ENCODE measurements around the gene SIPA1L3. TPM values are rescaled to one million over a fixed set of nuclear protein-coding genes. Genes with fewer than 3 reads are reported as not detected.
A peak's percentile ranks its signal among the peaks of the same experiment; 100 is the strongest.
"Not testable (repeated sequence)": the region's sequence is repeated elsewhere in the genome, so short reads cannot be mapped to it uniquely, and the experiment has no call there.

Gene SIPA1L3
- polyA plus RNA-seq, 3 donors from 2014 or later, result 0.29 to 4.1 (median 3.2) TPM

GRCh38 chr19:38071054-38071453 lies 164.0 kb downstream of the SIPA1L3 start:
- not testable (repeated sequence) for H3K9me3 Mint-ChIP-seq; H3K4me3 Mint-ChIP-seq; H3K4me1 Mint-ChIP-seq; H3K36me3 Mint-ChIP-seq; H3K27me3 Mint-ChIP-seq (ENCODE audit: low read depth in 3 of 3); DNase-seq
- H3K27ac Mint-ChIP-seq, result peak overlapping the region in 1 of 6 donors; percentile 25

DNA sequence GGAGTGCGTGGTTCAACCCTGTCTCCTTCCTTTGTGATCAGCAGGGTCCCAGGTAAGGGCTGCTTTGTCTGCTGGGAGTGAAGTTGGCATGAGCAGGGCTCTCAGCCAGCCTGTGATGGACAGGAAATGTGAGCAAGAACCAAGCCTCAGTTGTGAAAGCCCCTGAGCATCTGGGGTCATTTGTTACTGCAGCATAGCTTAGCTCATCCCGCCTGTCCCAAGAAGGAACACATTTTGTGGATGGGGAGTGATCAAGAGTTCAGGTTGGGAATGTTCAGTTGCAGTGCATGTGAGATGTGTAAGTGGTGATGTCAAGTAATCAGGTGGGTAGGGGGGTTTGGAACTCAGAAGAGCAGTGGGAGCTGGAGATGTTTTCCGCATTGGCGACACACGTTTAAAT lies 164.6 kb downstream of the SIPA1L3 start:
- Mint-ChIP-seq H3K4me3 (no peak overlapping the region), H3K27me3 (ENCODE audit: low read depth in 3 of 3) (peaks cover 0 to 1% (median 0%) of the 10 kb centered on the region in 3 donors), H3K4me1 (no peaks in the 10 kb centered on the region), H3K9me3 (no peaks in the 10 kb centered on the region), H3K36me3 (no peaks in the 10 kb centered on the region), H3K27ac (no peak overlapping the region)
- DNase-seq, result no peak

GRCh38 chr19:38072776-38073750 lies 166.1 kb downstream of the SIPA1L3 start:
- no peak overlapping the region for H3K27ac Mint-ChIP-seq
- DNase-seq, result no peak
- H3K9me3 Mint-ChIP-seq, result no peaks in the 10 kb centered on the region
- H3K36me3 Mint-ChIP-seq, result no peaks in the 10 kb centered on the region
- no peak overlapping the region for H3K4me3 Mint-ChIP-seq
- H3K4me1 Mint-ChIP-seq, result no peaks in the 10 kb centered on the region
- H3K27me3 Mint-ChIP-seq (ENCODE audit: low read depth in 3 of 3), result peaks cover 0 to 1% (median 0%) of the 10 kb centered on the region in 3 donors

- Mint-ChIP-seq H3K9me3 (no peaks in the 10 kb centered on the region), H3K27ac (no peak overlapping the region), H3K4me1 (peaks cover 0 to 3% of the 10 kb centered on the region in 2 donors), H3K4me3 (no peak overlapping the region), H3K27me3 (ENCODE audit: low read depth in 3 of 3) (peaks cover 0 to 3% (median 0%) of the 10 kb centered on the region in 3 donors), H3K36me3 (peaks cover 0 to 4% (median 0%) of the 10 kb centered on the region in 3 donors)
- no peak for DNase-seq
These were observed 167.1 kb downstream of the SIPA1L3 start for GRCh38 chr19:38073841-38074685.

GRCh38 chr19:38076337-38076736 lies 169.3 kb downstream of the SIPA1L3 start:
- H3K9me3 Mint-ChIP-seq, result no peaks in the 10 kb centered on the region
- no peak for DNase-seq
- H3K4me3 Mint-ChIP-seq, result no peak overlapping the region
- H3K27ac Mint-ChIP-seq, result no peak overlapping the region
- H3K27me3 Mint-ChIP-seq (ENCODE audit: low read depth in 3 of 3), result peaks cover 0 to 3% (median 0%) of the 10 kb centered on the region in 3 donors
- peaks cover 0 to 4% of the 10 kb centered on the region in 2 donors for H3K4me1 Mint-ChIP-seq
- H3K36me3 Mint-ChIP-seq, result peaks cover 0 to 12% (median 0%) of the 10 kb centered on the region in 3 donors

- Mint-ChIP-seq H3K9me3 (no peaks in the 10 kb centered on the region), H3K4me1 (peaks cover 0 to 4% of the 10 kb centered on the region in 2 donors), H3K4me3 (no peak overlapping the region), H3K27me3 (ENCODE audit: low read depth in 3 of 3) (peaks cover 0 to 2% (median 0%) of the 10 kb centered on the region in 3 donors), H3K27ac (no peak overlapping the region), H3K36me3 (peaks cover 0 to 16% (median 4%) of the 10 kb centered on the region in 3 donors)
- DNase-seq, result no peak
These were observed 171.4 kb downstream of the SIPA1L3 start for GRCh38 chr19:38078302-38078930.

DNA sequence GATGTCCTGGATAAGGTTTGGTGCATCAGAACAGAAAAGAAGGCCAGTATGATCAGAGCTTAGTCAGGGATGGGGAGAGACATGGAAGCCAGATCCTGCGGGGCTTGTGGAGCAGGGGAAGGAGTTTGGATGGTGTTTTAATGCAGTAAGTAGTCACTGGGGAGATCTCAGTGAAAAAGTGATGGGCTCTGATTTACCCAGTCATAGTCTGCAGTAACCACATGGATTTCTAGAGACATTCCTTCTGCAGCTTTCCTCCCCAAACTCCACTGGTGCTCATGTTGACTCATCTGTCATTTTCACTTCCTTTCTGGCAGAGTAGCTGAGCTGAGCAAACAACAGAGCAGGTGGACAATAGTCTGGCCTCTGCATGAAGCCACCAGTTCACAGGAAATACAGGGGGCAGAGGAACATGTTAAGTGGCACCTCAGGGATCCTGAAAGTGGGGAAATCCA lies 172.9 kb downstream of the SIPA1L3 start:
- Mint-ChIP-seq H3K27ac (no peak overlapping the region), H3K27me3 (ENCODE audit: low read depth in 3 of 3) (peaks cover 0 to 2% (median 0%) of the 10 kb centered on the region in 3 donors), H3K36me3 (peaks cover 0 to 16% (median 5%) of the 10 kb centered on the region in 3 donors), H3K4me1 (peaks cover 0 to 4% of the 10 kb centered on the region in 2 donors), H3K4me3 (no peak overlapping the region), H3K9me3 (no peaks in the 10 kb centered on the region)
- no peak for DNase-seq

DNA sequence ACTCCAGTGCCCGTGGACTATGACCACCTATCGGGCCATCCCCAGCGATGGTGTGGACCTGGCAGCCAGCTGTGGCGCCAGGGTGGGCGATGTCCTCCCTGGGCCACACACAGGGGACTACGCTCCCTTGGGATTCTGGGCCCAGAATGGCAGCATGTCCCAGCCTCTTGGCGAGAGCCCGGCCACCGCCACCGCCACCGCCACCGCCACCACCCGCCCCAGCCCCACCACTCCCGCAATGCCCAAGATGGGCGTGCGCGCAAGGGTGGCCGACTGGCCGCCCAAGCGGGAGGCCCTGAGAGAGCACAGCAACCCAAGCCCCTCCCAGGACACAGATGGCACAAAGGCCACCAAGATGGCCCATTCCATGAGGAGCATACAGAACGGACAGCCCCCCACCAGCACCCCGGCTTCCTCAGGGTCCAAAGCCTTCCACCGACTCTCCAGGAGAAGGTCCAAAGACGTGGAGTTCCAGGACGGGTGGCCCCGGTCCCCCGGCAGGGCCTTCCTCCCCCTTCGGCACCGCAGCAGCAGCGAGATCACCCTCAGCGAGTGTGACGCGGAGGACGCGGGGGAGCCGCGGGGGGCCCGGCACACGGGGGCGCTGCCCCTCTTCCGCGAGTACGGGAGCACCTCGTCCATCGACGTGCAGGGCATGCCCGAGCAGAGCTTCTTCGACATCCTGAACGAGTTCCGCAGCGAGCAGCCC lies 174.7 kb downstream of the SIPA1L3 start:
- H3K27ac Mint-ChIP-seq, result no peak overlapping the region
- H3K36me3 Mint-ChIP-seq, result peaks cover 3 to 16% (median 5%) of the 10 kb centered on the region in 3 donors
- no peak overlapping the region for H3K4me3 Mint-ChIP-seq
- peaks cover 0 to 2% (median 0%) of the 10 kb centered on the region in 3 donors for H3K27me3 Mint-ChIP-seq (ENCODE audit: low read depth in 3 of 3)
- no peak for DNase-seq
- peaks cover 0 to 4% of the 10 kb centered on the region in 2 donors for H3K4me1 Mint-ChIP-seq
- H3K9me3 Mint-ChIP-seq, result no peaks in the 10 kb centered on the region

- Mint-ChIP-seq H3K9me3 (no peaks in the 10 kb centered on the region), H3K4me3 (no peak overlapping the region), H3K27ac (no peak overlapping the region), H3K4me1 (peaks cover 0 to 4% of the 10 kb centered on the region in 2 donors), H3K36me3 (peaks cover 5 to 16% (median 5%) of the 10 kb centered on the region in 3 donors), H3K27me3 (ENCODE audit: low read depth in 3 of 3) (peaks cover 0 to 2% (median 0%) of the 10 kb centered on the region in 3 donors)
- no peak for DNase-seq
These were observed 175.5 kb downstream of the SIPA1L3 start for GRCh38 chr19:38082256-38083118.

- no peak for DNase-seq
- Mint-ChIP-seq H3K27ac (no peak overlapping the region), H3K9me3 (no peaks in the 10 kb centered on the region), H3K36me3 (peaks cover 5 to 12% (median 9%) of the 10 kb centered on the region in 3 donors), H3K27me3 (ENCODE audit: low read depth in 3 of 3) (no peaks in the 10 kb centered on the region), H3K4me3 (no peak overlapping the region), H3K4me1 (peaks cover 0 to 2% of the 10 kb centered on the region in 2 donors)
These were observed 177.2 kb downstream of the SIPA1L3 start for GRCh38 chr19:38084196-38084595.

- Mint-ChIP-seq H3K36me3 (peaks cover 0 to 13% (median 0%) of the 10 kb centered on the region in 3 donors), H3K27ac (no peak overlapping the region), H3K4me1 (no peaks in the 10 kb centered on the region), H3K9me3 (no peaks in the 10 kb centered on the region), H3K4me3 (no peak overlapping the region), H3K27me3 (ENCODE audit: low read depth in 3 of 3) (peaks cover 0 to 3% (median 3%) of the 10 kb centered on the region in 3 donors)
- DNase-seq, result no peak
These were observed 182.4 kb downstream of the SIPA1L3 start for GRCh38 chr19:38089440-38089839.

- H3K4me3 Mint-ChIP-seq, result no peak overlapping the region
- H3K9me3 Mint-ChIP-seq, result no peaks in the 10 kb centered on the region
- no peak for DNase-seq
- H3K4me1 Mint-ChIP-seq, result peaks cover 0 to 4% of the 10 kb centered on the region in 2 donors
- H3K27me3 Mint-ChIP-seq (ENCODE audit: low read depth in 3 of 3), result peaks cover 0 to 3% (median 3%) of the 10 kb centered on the region in 3 donors
- H3K27ac Mint-ChIP-seq, result no peak overlapping the region
- peaks cover 0 to 19% (median 8%) of the 10 kb centered on the region in 3 donors for H3K36me3 Mint-ChIP-seq
These were observed 186.1 kb downstream of the SIPA1L3 start for GRCh38 chr19:38093154-38093553.
